ENCODE results near the gene E2F7.

DNA sequence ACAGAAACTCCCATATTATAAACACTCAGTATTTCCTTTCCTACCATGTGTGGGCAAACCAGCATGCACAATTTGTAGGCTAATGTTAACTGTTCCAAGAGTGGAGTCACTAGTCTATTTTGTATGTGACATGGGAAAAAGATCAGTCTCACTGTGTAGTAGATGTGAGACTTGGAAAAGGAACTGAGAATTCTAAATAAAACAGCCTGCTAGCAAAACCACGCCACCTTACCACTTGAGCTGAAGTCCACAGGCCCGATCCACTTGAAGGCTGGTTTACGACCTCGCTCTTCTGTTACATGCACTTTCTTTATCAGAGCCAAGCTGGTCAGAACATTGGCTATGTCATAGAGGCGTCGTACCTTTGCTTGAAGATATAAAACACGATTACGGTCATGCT lies 22.5 kb downstream of the E2F7 start:
- no peak for TF ChIP-seq EZH2phosphoT487 (IDR thresholded peaks at IDR 0.05; ENCODE audit: low read depth)
- TF ChIP-seq, protein P1, sequence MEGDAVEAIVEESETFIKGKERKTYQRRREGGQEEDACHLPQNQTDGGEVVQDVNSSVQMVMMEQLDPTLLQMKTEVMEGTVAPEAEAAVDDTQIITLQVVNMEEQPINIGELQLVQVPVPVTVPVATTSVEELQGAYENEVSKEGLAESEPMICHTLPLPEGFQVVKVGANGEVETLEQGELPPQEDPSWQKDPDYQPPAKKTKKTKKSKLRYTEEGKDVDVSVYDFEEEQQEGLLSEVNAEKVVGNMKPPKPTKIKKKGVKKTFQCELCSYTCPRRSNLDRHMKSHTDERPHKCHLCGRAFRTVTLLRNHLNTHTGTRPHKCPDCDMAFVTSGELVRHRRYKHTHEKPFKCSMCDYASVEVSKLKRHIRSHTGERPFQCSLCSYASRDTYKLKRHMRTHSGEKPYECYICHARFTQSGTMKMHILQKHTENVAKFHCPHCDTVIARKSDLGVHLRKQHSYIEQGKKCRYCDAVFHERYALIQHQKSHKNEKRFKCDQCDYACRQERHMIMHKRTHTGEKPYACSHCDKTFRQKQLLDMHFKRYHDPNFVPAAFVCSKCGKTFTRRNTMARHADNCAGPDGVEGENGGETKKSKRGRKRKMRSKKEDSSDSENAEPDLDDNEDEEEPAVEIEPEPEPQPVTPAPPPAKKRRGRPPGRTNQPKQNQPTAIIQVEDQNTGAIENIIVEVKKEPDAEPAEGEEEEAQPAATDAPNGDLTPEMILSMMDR (IDR thresholded peaks at IDR 0.05; ENCODE audit: low read depth, low read length) = no peak

All from OCI-LY3 (cell line).